HUDEP-2 (cell line): ENCODE measurements around the gene ZNF229.
"Not testable (repeated sequence)": the region's sequence is repeated elsewhere in the genome, so short reads cannot be mapped to it uniquely, and the experiment has no call there.

Experiments used
- DNase-seq, 76 experiments: peaks; one replicate each; lab custom pipeline; 2025; ENCODE audit not compliant: unreplicated experiment in 76 of 76; lab: John Stamatoyannopoulos, UW

The ZNF229 gene

DNA sequence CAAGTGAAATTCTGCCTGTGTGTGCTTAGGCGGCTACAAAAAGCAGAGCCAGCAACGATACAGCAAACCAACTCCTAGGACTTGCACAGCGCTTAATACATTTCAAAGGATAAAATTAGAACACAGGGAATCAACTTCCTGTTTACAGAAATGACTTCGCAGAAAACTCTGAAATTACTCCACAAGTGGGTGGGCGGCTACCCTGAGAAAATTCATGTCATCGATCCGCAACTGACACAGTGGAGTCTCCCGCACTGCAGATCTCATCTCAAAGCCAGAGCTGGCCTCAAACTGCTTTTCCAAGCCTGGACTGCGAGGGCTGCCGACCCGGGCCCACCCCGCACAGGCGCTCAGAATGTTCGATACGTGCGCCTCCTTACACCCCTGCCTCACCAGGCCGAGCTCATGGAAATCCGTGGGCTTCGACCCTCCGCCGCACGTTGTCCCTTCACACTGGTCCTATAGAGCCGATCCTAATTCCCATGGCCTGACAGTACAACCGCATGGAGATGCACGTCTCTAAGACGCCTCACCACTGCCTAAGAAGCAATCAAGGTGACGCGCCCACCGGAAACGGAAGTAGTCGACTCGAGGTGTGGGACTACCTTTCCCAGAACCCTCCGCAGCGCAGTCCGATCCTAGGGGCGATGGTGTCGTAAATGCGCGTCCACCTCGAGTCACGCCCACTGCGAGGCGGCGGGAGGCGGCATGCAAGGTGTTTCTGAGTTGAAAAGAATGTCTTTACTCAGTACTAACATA is at the start of gene ZNF229:
ZNF229 (minus strand) TSS at position 557 of the 759 bp plus-strand sequence. CDS start 5,625 bp downstream, outside the sequence.
- DNase-seq: peak; percentile 9 to 97 (median 87)

- no peak for DNase-seq
Observed at GRCh38 chr19:44496711-44497110, 48.4 kb upstream of the ZNF229 start.

GRCh38 chr19:44476559-44477408 is 28.5 kb upstream of the ZNF229 start:
- DNase-seq: peak in 4 of 76 experiments; percentile 4 to 10 (median 6)

DNA sequence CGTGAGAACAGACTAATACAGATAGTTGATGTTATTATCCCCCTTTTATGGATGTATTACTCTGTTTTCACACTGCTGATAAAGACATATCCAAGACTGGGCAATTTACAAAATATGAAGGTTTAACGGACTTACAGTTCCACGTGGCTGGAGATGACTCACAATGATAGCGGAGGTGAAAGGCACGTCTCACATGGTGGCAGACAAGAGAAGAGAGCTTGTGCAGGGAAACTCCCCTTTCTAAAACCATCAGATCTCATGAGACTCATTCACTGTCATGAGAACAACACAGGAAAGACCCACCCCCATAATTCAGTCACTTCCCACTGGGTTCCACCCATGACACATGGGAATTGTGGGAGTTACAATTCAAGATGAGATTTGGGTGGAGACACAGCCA is 20.5 kb upstream of the ZNF229 start:
- not testable (repeated sequence) for DNase-seq

- DNase-seq: not testable (repeated sequence)
Observed at GRCh38 chr19:44462600-44463286, 14.5 kb upstream of the ZNF229 start.

DNA sequence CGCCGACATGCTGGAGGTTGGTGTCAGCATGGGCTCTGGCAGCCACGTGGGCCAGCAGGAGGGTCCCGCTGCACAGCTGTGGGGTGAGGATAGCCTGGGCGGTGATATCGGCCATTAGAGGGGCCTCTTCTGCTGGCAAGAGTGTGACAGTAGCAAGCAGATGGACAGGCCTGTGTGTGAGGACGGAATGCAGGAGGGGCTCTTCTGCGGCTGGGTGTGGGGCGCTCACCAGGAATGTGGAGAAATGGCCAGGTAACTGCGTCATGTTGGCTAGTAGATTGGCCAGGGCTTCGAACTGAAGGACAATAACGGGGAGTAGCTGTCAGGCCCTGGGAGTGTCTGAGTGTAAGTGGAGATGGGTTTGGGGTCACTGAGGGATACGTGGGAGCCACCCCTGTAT is 7.7 kb upstream of the ZNF229 start:
- DNase-seq: not testable (repeated sequence)

GRCh38 chr19:44455100-44455499 is 6.8 kb upstream of the ZNF229 start:
- no peak for DNase-seq

DNA sequence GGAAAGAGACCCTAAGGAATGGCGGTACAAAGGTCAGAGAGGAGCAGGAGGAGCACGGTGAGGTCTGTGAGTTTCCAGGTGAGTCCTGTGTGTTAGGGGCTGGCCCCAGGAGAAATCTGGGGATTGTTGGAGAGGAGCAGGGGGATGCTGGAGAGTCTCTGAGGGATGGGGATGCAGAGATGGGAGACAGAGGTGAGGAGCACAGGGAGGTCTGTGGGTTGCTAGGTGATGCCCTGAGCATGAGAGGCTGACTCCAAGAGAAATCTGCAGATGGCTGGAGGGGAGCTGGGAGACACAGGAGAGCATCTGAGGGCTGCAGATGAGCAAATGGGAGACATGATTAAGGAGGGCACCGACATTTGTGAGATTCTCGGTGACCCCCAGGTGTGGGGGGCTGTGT is 4.1 kb upstream of the ZNF229 start:
- no peak for DNase-seq

DNA sequence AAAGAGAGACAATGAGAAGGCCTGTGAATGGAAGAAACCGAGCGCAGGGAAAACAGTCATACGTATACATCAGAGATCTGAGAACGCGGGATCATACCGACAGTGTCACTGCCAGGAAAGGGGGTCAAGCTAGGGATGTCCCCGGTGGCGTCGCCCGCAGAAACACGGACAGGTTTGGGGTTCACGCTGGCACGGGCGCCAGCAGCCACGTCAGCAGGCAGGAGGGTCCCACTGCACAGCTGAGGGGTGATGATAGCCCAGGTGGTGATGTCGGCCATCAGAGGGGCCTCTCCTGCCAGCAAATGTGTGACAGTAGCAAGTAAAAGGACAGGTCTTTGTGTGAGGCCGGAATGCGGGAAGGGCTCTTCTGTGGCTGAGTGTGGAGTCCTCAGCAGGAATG is 3.4 kb upstream of the ZNF229 start:
- DNase-seq: no peak

DNA sequence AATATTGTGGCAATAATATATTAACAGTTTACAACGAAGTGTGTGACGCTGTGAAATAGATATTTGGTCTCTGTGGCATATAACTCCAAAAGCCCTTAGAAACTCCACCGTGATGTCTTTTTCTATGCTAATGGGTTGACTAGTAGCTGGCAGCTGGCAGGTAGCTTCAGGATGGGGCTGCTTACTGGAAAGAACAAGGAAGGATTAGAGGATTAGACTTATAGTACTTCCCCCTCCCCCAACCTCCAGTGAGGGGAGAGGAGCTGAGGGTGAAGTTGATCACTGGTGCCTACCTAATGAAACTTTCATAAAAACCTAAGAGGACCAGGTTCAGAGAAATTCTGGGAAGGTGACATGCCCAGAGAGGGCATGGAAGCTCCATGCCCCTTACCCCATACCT is 9.8 kb downstream of the ZNF229 start:
- no peak for DNase-seq

DNA sequence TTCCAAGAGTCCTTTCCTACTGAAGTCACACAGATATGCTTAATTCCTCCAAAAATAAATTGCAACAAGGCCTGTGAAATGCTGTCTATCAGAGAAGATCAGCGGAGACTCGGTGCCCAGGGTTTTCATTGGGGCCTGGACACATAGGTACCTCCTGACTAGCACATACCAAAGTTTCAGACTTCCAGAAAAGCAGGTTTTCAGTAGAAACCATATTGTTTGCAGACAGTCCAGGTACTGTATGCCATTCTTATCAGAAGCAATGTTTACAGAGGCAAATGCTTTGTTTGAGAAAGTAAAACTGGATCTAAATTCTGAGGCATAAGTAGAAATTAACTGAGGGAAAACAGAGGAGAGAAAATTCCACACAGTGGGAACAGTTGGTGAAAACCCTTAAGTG is 12.8 kb downstream of the ZNF229 start:
- no peak for DNase-seq

- DNase-seq: no peak
Observed at GRCh38 chr19:44430956-44431355, 17.3 kb downstream of the ZNF229 start.

GRCh38 chr19:44415553-44415952 is 32.7 kb downstream of the ZNF229 start:
- DNase-seq: not testable (repeated sequence)

GRCh38 chr19:44401139-44402115 is 46.8 kb downstream of the ZNF229 start, which contains the start of gene ZNF285:
Gene ZNF285 (minus strand): TSS chr19:44401608. CDS start chr19:44397213, 4,395 bp downstream.
- no peak for DNase-seq

GRCh38 chr19:44389268-44389667 is 59.0 kb downstream of the ZNF229 start:
- DNase-seq: not testable (repeated sequence)
